ENCODE data around the gene UNC5B.

DNA sequence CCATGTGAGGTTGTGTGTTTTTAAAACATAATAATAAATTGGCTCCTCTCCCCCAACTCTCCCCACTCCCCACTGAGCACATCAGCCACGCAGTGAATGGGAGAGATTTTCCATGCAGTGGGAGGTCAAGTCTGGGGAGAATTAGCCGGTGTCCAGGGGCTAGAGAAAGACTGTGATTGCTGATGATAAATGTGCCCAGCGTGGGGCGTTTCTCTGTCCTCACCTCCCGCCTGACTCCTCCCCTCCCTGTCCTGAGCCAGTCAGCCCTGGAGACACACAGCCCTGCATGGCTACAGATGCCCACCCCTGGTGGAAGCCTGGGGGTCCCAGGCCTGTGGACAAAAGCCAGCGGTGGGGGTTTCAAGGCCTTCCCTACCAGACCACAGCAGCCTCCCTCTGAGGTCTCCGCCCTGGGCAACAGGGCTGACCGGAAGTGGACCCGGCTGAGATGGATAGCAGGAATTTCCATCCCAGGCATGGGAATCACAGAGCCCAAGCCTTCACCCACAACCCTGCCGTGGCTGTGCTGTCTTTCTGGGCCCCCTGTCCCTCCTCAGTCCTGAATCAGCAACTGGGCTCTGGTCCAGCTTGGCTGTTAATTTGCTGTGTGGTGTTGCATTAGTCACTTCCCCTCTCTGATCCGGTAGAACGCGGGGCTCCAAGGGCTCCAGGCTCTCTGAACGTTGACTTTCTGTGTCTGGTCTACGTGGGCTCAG lies 59.8 kb downstream of the UNC5B start:
- TF ChIP-seq, protein P1, sequence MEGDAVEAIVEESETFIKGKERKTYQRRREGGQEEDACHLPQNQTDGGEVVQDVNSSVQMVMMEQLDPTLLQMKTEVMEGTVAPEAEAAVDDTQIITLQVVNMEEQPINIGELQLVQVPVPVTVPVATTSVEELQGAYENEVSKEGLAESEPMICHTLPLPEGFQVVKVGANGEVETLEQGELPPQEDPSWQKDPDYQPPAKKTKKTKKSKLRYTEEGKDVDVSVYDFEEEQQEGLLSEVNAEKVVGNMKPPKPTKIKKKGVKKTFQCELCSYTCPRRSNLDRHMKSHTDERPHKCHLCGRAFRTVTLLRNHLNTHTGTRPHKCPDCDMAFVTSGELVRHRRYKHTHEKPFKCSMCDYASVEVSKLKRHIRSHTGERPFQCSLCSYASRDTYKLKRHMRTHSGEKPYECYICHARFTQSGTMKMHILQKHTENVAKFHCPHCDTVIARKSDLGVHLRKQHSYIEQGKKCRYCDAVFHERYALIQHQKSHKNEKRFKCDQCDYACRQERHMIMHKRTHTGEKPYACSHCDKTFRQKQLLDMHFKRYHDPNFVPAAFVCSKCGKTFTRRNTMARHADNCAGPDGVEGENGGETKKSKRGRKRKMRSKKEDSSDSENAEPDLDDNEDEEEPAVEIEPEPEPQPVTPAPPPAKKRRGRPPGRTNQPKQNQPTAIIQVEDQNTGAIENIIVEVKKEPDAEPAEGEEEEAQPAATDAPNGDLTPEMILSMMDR (IDR thresholded peaks at IDR 0.05) = no peak
- TF ChIP-seq POLR2A (IDR thresholded peaks at IDR 0.05) = no peak

Data from tibial nerve (tissue), 3 donors.